ENCODE measurements around the gene CKB. TPM values are rescaled to one million over a fixed set of nuclear protein-coding genes. Genes with fewer than 3 reads are reported as not detected.

The CKB gene
- polyA plus RNA-seq, 3 donors: 0.76 to 12.5 (median 2.7) TPM

- Mint-ChIP-seq H3K36me3 (peaks cover 63 to 88% of the 10 kb centered on the region in 2 donors), H3K27ac (peak overlapping the region in 1 of 7 donors; percentile 46), H3K4me3 (no peak overlapping the region), H3K4me1 (no peaks in the 10 kb centered on the region), H3K27me3 (ENCODE audit: low read depth in 3 of 3) (peaks cover 0 to 1% (median 0%) of the 10 kb centered on the region in 3 donors), H3K9me3 (no peaks in the 10 kb centered on the region)
- H4K20me1 ChIP-seq (ENCODE audit: insufficient read depth, low read length): peaks cover 42% of the 10 kb centered on the region
- TF ChIP-seq CTCF (IDR thresholded peaks at IDR 0.05): no peak
- no peak overlapping the region for H3K9ac ChIP-seq (ENCODE audit: insufficient read depth, low read length, poor library complexity, severe bottlenecking)
- no peak overlapping the region for H3K4me2 ChIP-seq (replicated peaks; ENCODE audit: extremely low read depth, low read length, poor library complexity, severe bottlenecking)
- DNase-seq: no peak
- H3K79me2 ChIP-seq (ENCODE audit: insufficient read depth, low read length): no peaks in the 10 kb centered on the region
- no peaks in the 10 kb centered on the region for H3K27me3 ChIP-seq (ENCODE audit: control insufficient read depth in 2 of 2, insufficient read depth in 2 of 2, low read length in 2 of 2)
- no peak overlapping the region for H3K27ac ChIP-seq (ENCODE audit: low read depth in 1 of 2, low read length in 2 of 2)
- H3K36me3 ChIP-seq (replicated peaks in 1 of 2; ENCODE audit: control insufficient read depth in 1 of 2, insufficient read depth in 2 of 2, low read length in 2 of 2): peaks cover 84 to 97% of the 10 kb centered on the region in 2 donors
- intact Hi-C loops (cut with micrococcal nuclease): no loop called here
- no peaks in the 10 kb centered on the region for H3K9me3 ChIP-seq (replicated peaks in 1 of 2; ENCODE audit: control insufficient read depth in 1 of 2, insufficient read depth in 1 of 2, low read length in 2 of 2)
- 91% methylated on average over 2 of the region's 6 CpGs for WGBS (ENCODE audit: insufficient coverage)
- no peak overlapping the region for H3K4me3 ChIP-seq (replicated peaks in 1 of 3; ENCODE audit: low read depth in 2 of 3, low read length in 3 of 3)
- H2AFZ ChIP-seq (ENCODE audit: insufficient read depth, low read depth, low read length, poor library complexity, severe bottlenecking): no peak overlapping the region
- no peaks in the 10 kb centered on the region for H3K4me1 ChIP-seq (ENCODE audit: control insufficient read depth in 1 of 2, insufficient read depth in 2 of 2, low read length in 2 of 2)
These were observed 30.3 kb downstream of the CKB start for GRCh38 chr14:103492156-103492925.

GRCh38 chr14:103491691-103492090, 30.9 kb downstream of the CKB start:
- Histone ChIP-seq H3K36me3 (replicated peaks in 1 of 2; ENCODE audit: control insufficient read depth in 1 of 2, insufficient read depth in 2 of 2, low read length in 2 of 2) (peaks cover 85 to 96% of the 10 kb centered on the region in 2 donors), H3K4me2 (replicated peaks; ENCODE audit: extremely low read depth, low read length, poor library complexity, severe bottlenecking) (no peak overlapping the region), H3K4me1 (ENCODE audit: control insufficient read depth in 1 of 2, insufficient read depth in 2 of 2, low read length in 2 of 2) (no peaks in the 10 kb centered on the region), H4K20me1 (ENCODE audit: insufficient read depth, low read length) (peaks cover 40% of the 10 kb centered on the region), H2AFZ (ENCODE audit: insufficient read depth, low read depth, low read length, poor library complexity, severe bottlenecking) (no peak overlapping the region), H3K79me2 (ENCODE audit: insufficient read depth, low read length) (no peaks in the 10 kb centered on the region), H3K9ac (ENCODE audit: insufficient read depth, low read length, poor library complexity, severe bottlenecking) (no peak overlapping the region), H3K9me3 (replicated peaks in 1 of 2; ENCODE audit: control insufficient read depth in 1 of 2, insufficient read depth in 1 of 2, low read length in 2 of 2) (no peaks in the 10 kb centered on the region), H3K27ac (ENCODE audit: low read depth in 1 of 2, low read length in 2 of 2) (no peak overlapping the region), H3K4me3 (replicated peaks in 1 of 3; ENCODE audit: low read depth in 2 of 3, low read length in 3 of 3) (no peak overlapping the region), H3K27me3 (ENCODE audit: control insufficient read depth in 2 of 2, insufficient read depth in 2 of 2, low read length in 2 of 2) (no peaks in the 10 kb centered on the region)
- WGBS (ENCODE audit: insufficient coverage): 85% methylated on average over 5 of the region's 10 CpGs
- intact Hi-C loops (cut with micrococcal nuclease): no loop called here
- no peak for DNase-seq
- Mint-ChIP-seq H3K36me3 (peaks cover 61 to 87% of the 10 kb centered on the region in 2 donors), H3K27me3 (ENCODE audit: low read depth in 3 of 3) (peaks cover 0 to 1% (median 0%) of the 10 kb centered on the region in 3 donors), H3K4me3 (no peak overlapping the region), H3K27ac (peak overlapping the region in 2 of 7 donors; percentile 51 to 54), H3K9me3 (no peaks in the 10 kb centered on the region), H3K4me1 (no peaks in the 10 kb centered on the region)
- TF ChIP-seq CTCF (IDR thresholded peaks at IDR 0.05): no peak
